Naive B cell (primary cell): ENCODE data around the gene CLDN6. TPM values are rescaled to one million over a fixed set of nuclear protein-coding genes. Genes with fewer than 3 reads are reported as not detected.

Experiments
- ATAC-seq, 2 donors: fragments of 150-1000 bp; cut with Tn5 transposase; 2 replicates each; pipeline ENCODE4 v1.10.0; 2021; ENCODE audit warnings: low read depth in 2 of 2, mild to moderate bottlenecking in 2 of 2, moderate library complexity in 2 of 2
- DNase-seq: peaks from one replicate; pipeline ENCODE4 v3.0.0; 2022
- H3K27ac Mint-ChIP-seq, 6 donors: one replicate each; pipeline ENCODE4 v1.8.0; 2020 to 2022; ENCODE audit warnings: mild to moderate bottlenecking in 6 of 6, mixed read lengths in 6 of 6, moderate library complexity in 5 of 6, inconsistent platforms in 2 of 6
- H3K27me3 Mint-ChIP-seq, 3 donors: one replicate each; pipeline ENCODE4 v1.8.0; 2021 to 2022; ENCODE audit warnings: mixed read lengths in 3 of 3, mild to moderate bottlenecking in 1 of 3
- H3K36me3 Mint-ChIP-seq, 2 donors: one replicate each; pipeline ENCODE4 v1.8.0; 2020 to 2022; ENCODE audit warnings: mixed read lengths in 2 of 2, inconsistent platforms in 1 of 2, mild to moderate bottlenecking in 1 of 2
- H3K4me1 Mint-ChIP-seq, 3 donors: one replicate each; pipeline ENCODE4 v1.8.0; 2020 to 2022; ENCODE audit warnings: mixed read lengths in 3 of 3, inconsistent platforms in 1 of 3, mild to moderate bottlenecking in 1 of 3, moderate library complexity in 1 of 3
- H3K4me3 Mint-ChIP-seq, 8 donors: one replicate each; pipeline ENCODE4 v1.8.0; 2020 to 2022; ENCODE audit warnings: mild to moderate bottlenecking in 8 of 8, mixed read lengths in 8 of 8, moderate library complexity in 8 of 8, inconsistent platforms in 2 of 8
- H3K9me3 Mint-ChIP-seq, 7 donors: one replicate each; pipeline ENCODE4 v1.8.0; 2020 to 2022; ENCODE audit warnings: mixed read lengths in 7 of 7, mild to moderate bottlenecking in 5 of 7, inconsistent platforms in 2 of 7, moderate library complexity in 1 of 7
- polyA plus RNA-seq, 6 donors: library from polyadenylated mRNA; unstranded; fragments of 300-500 nt; fragmentation: Illumina TruSeq; gene quantifications; one replicate each; pipeline ENCODE4 v1.2.3, GENCODE V29; 2021; ENCODE audit warnings: low read depth in 6 of 6

The CLDN6 gene
- polyA plus RNA-seq, result not detected

GRCh38 chr16:3017794-3018506, at the start of gene CLDN6:
CLDN6 (minus strand) TSS chr16:3018183; CDS start chr16:3016021, 2,162 bp downstream.
- ATAC-seq (no peak), DNase-seq (no peak)
- peak within 1 kb of the TSS in 2 of 6 donors; percentile 28 to 51 for H3K27ac Mint-ChIP-seq
- peaks cover 24 to 40% (median 34%) of the 10 kb centered on the region in 3 donors for H3K4me1 Mint-ChIP-seq
- H3K36me3 Mint-ChIP-seq, result no peaks in the 10 kb centered on the region
- H3K27me3 Mint-ChIP-seq, result peaks cover 8 to 39% (median 11%) of the 10 kb centered on the region in 3 donors
- peaks cover 0 to 4% (median 0%) of the 10 kb centered on the region in 7 donors for H3K9me3 Mint-ChIP-seq
- peak within 1 kb of the TSS in 6 of 8 donors; percentile 12 to 83 (median 50) for H3K4me3 Mint-ChIP-seq

DNA sequence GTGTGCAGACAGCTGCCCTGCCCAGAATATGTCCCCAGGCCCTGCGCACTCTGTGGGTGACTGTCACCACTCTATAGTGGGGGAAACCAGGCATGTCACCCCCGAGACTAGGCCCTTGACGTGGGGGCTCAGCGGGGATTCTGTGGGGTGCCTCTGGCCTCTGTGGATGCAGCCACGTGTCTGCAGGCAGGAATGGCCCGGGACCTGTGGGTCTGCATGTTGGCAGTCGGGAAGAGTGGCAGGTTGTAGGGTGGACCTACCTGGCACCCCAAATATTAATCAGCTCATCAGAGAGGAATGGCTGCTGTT, 48.4 kb upstream of the CLDN6 start:
- H3K9me3 Mint-ChIP-seq, result no peaks in the 10 kb centered on the region
- no peak for ATAC-seq
- no peak overlapping the region for H3K27ac Mint-ChIP-seq
- H3K4me1 Mint-ChIP-seq, result peaks cover 3 to 9% (median 4%) of the 10 kb centered on the region in 3 donors
- no peak overlapping the region for H3K4me3 Mint-ChIP-seq
- no peak for DNase-seq
- H3K36me3 Mint-ChIP-seq, result no peaks in the 10 kb centered on the region
- H3K27me3 Mint-ChIP-seq, result peaks cover 0 to 14% (median 0%) of the 10 kb centered on the region in 3 donors

- H3K4me3 Mint-ChIP-seq, result no peak overlapping the region
- H3K27ac Mint-ChIP-seq, result peak overlapping the region in 2 of 6 donors; percentile 69 to 89
- H3K9me3 Mint-ChIP-seq, result no peaks in the 10 kb centered on the region
- ATAC-seq (no peak), DNase-seq (no peak)
- H3K36me3 Mint-ChIP-seq, result no peaks in the 10 kb centered on the region
- peaks cover 0 to 14% (median 0%) of the 10 kb centered on the region in 3 donors for H3K27me3 Mint-ChIP-seq
- H3K4me1 Mint-ChIP-seq, result peaks cover 0 to 8% (median 4%) of the 10 kb centered on the region in 3 donors
Measured at GRCh38 chr16:3065742-3066439, 47.9 kb upstream of the CLDN6 start.

- Mint-ChIP-seq H3K4me1 (peaks cover 0 to 8% (median 4%) of the 10 kb centered on the region in 3 donors), H3K27ac (peak within 1 kb of the TSS in 3 of 6 donors; percentile 69 to 89 (median 75)), H3K27me3 (peaks cover 0 to 14% (median 0%) of the 10 kb centered on the region in 3 donors), H3K36me3 (no peaks in the 10 kb centered on the region), H3K9me3 (no peaks in the 10 kb centered on the region), H3K4me3 (no peak within 1 kb of the TSS)
- DNase-seq (no peak), ATAC-seq (no peak)
Measured at GRCh38 chr16:3065069-3065741, 47.2 kb upstream of the CLDN6 start, which contains the start of gene IL32. IL32 (plus strand) TSS chr16:3065640; CDS start chr16:3065812, 172 bp downstream.

DNA sequence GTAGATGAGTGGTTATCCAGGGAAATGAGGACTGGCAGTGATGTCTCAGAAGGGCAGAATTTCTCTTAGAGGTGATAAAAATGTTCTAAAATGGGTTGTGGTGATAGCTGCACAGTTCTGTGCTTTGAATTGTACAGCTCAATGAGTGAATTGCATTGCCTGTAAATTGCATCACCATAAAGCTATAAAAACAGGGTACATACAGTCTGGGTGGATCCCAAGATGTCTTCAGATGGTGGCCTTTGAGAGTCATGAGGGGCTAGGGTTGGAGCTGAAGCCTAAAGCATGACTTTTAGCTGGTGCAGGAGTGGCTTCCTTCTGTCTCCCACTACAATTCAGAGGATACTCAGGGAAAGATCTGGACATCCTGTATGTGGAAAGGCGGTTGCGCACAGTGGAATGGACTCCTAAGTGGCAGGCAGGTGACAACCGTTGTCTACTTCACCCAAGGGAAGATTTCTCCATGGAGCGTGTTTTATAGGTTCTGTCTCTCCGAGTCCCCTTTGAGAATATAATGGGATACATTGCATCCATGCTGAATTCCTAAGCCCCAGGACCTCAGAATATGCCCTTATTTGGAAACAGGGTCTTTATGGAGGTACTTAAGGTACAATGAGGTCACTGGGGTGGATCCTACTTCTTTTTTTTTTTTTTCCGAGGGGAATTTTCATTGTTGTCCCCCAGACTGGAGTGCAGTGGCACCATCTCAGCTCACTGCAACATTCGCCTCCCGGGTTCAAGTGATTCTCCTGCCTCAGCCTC, 45.8 kb upstream of the CLDN6 start:
- Mint-ChIP-seq H3K4me1 (peaks cover 9 to 14% (median 9%) of the 10 kb centered on the region in 3 donors), H3K27ac (no peak overlapping the region), H3K36me3 (no peaks in the 10 kb centered on the region), H3K9me3 (no peaks in the 10 kb centered on the region), H3K4me3 (no peak overlapping the region), H3K27me3 (peaks cover 0 to 14% (median 0%) of the 10 kb centered on the region in 3 donors)
- DNase-seq, result no peak
- ATAC-seq, result no peak

DNA sequence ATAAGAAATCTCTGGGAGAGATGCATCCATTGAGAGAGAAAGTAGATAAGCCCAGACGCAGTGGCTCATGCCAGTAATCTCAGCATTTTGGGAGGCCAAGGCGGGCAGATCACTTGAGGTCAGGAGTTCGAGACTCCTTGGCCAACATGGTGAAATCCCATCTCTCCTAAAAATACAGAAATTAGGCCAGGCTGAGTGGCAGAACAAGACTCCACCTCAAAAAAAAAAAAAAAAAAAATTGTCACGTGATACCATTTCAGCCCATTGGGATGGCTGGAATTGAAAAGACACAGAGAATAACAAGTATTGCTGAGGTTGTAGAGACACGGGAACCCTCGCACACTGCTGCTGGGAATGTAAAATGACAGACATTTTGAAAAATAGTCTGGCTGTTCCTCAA, 44.6 kb upstream of the CLDN6 start:
- Mint-ChIP-seq H3K4me1 (peaks cover 9 to 12% (median 11%) of the 10 kb centered on the region in 3 donors), H3K27ac (no peak overlapping the region), H3K4me3 (peak overlapping the region in 1 of 8 donors; percentile 55), H3K36me3 (no peaks in the 10 kb centered on the region), H3K27me3 (peaks cover 0 to 14% (median 0%) of the 10 kb centered on the region in 3 donors), H3K9me3 (no peaks in the 10 kb centered on the region)
- ATAC-seq (no peak), DNase-seq (no peak)

GRCh38 chr16:3060339-3061127, 42.5 kb upstream of the CLDN6 start:
- peak overlapping the region; percentile 57 to 91 (median 86) for H3K4me3 Mint-ChIP-seq
- DNase-seq (no peak), ATAC-seq (no peak)
- peaks cover 12 to 21% (median 14%) of the 10 kb centered on the region in 3 donors for H3K4me1 Mint-ChIP-seq
- peaks cover 0 to 12% (median 0%) of the 10 kb centered on the region in 3 donors for H3K27me3 Mint-ChIP-seq
- no peaks in the 10 kb centered on the region for H3K36me3 Mint-ChIP-seq
- H3K27ac Mint-ChIP-seq, result peak overlapping the region in 2 of 6 donors; percentile 36 to 39
- no peaks in the 10 kb centered on the region for H3K9me3 Mint-ChIP-seq

GRCh38 chr16:3059723-3060242, 41.8 kb upstream of the CLDN6 start:
- H3K36me3 Mint-ChIP-seq, result no peaks in the 10 kb centered on the region
- DNase-seq (no peak), ATAC-seq (no peak)
- no peaks in the 10 kb centered on the region for H3K9me3 Mint-ChIP-seq
- peak overlapping the region; percentile 73 to 91 (median 87) for H3K4me3 Mint-ChIP-seq
- peak overlapping the region in 3 of 6 donors; percentile 57 to 95 (median 84) for H3K27ac Mint-ChIP-seq
- H3K27me3 Mint-ChIP-seq, result peaks cover 0 to 8% (median 0%) of the 10 kb centered on the region in 3 donors
- peaks cover 14 to 29% (median 22%) of the 10 kb centered on the region in 3 donors for H3K4me1 Mint-ChIP-seq

DNA sequence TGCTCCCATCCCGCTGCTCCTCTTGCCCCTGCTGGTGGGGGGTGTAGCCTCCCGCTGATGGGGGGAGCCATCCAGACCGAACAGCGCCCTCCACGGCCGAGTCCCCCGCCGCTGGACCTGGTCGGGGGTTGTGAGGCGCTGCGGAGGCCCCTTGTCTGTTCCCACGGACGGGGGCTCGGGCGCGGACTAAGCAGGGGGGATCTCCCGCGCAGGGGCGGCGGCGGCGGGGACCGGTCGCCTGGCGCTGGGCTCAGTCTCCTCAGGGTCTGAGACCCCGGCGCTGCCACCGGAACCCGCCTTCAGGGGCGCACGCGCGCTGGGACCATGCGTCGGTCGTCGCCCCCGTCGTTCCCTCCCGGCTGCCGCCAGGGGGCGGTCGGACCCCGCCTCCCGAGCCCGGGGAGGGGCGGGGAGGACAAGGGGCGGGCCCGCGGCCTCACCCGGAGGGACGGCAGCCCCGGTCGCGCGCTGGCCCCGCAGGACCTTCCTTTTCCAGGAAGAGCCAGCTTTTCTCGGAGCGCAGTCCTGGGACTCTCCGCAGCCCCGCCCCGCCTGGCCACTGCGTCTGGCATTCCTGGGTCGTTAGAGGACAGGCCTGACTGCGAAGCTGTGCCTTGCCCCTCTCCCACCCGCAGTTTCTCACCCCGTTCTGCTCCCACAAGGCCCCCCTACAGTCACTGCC, 41.2 kb upstream of the CLDN6 start:
- DNase-seq, result peak; percentile 86
- peak overlapping the region; percentile 73 to 91 (median 88) for H3K4me3 Mint-ChIP-seq
- H3K27me3 Mint-ChIP-seq, result peaks cover 0 to 8% (median 0%) of the 10 kb centered on the region in 3 donors
- ATAC-seq, result peak; percentile 91 to 92
- peak overlapping the region in 2 of 6 donors; percentile 84 to 95 for H3K27ac Mint-ChIP-seq
- no peaks in the 10 kb centered on the region for H3K36me3 Mint-ChIP-seq
- H3K9me3 Mint-ChIP-seq, result no peaks in the 10 kb centered on the region
- peaks cover 18 to 31% (median 24%) of the 10 kb centered on the region in 3 donors for H3K4me1 Mint-ChIP-seq

DNA sequence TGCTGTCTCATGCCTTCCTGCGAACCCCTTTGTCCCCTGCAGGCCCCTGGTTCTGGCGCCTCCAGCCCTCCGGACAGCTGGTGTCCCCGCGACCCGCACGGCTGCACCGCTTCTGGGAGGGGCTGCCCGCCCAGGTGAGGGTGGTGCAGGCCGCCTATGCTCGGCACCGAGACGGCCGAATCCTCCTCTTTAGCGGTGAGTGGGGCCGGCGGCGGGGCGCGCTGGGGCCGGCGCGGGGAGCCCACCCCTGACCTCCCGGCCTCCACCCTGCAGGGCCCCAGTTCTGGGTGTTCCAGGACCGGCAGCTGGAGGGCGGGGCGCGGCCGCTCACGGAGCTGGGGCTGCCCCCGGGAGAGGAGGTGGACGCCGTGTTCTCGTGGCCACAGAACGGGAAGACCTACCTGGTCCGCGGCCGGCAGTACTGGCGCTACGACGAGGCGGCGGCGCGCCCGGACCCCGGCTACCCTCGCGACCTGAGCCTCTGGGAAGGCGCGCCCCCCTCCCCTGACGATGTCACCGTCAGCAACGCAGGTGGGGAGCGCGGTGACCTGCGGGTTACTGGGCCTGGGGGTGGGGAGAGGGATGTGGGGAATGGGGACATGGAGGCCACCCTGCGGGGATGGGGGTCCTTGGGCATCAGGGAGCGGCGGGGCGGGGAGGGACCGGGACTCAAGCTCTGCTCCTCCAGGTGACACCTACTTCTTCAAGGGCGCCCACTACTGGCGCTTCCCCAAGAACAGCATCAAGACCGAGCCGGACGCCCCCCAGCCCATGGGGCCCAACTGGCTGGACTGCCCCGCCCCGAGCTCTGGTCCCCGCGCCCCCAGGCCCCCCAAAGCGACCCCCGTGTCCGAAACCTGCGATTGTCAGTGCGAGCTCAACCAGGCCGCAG, 40.4 kb upstream of the CLDN6 start:
- H3K4me3 Mint-ChIP-seq, result peak overlapping the region; percentile 73 to 90 (median 86)
- H3K4me1 Mint-ChIP-seq, result peaks cover 25 to 31% (median 30%) of the 10 kb centered on the region in 3 donors
- no peaks in the 10 kb centered on the region for H3K9me3 Mint-ChIP-seq
- DNase-seq (peak; percentile 29), ATAC-seq (peak; percentile 50 to 52)
- peak overlapping the region in 1 of 6 donors; percentile 30 for H3K27ac Mint-ChIP-seq
- H3K27me3 Mint-ChIP-seq, result peaks cover 0 to 7% (median 0%) of the 10 kb centered on the region in 3 donors
- no peaks in the 10 kb centered on the region for H3K36me3 Mint-ChIP-seq
